Ascending aorta (tissue), 2 donors: ENCODE data around the gene TRIM37. TPM values are rescaled to one million over a fixed set of nuclear protein-coding genes. Genes with fewer than 3 reads are reported as not detected.

ENCODE experiments used
- DNase-seq, 2 donors: peaks; one replicate each; pipeline ENCODE4 v3.0.0-alpha.2; 2019; ENCODE audit warnings: low spot score in 2 of 2
- H3K27ac ChIP-seq, 2 donors: fragments of 200-600 bp; sonication (generic); one replicate each; pipeline ENCODE4 v1.5.1; 2016 to 2017; ENCODE audit warnings: mild to moderate bottlenecking in 1 of 2
- H3K27me3 ChIP-seq: fragments of 200-600 bp; sonication (generic); one replicate; pipeline ENCODE4 v1.5.1; 2017
- H3K36me3 ChIP-seq, 2 donors: fragments of 200-600 bp; sonication (generic); one replicate each; pipeline ENCODE4 v1.5.1; 2016
- H3K4me1 ChIP-seq, 2 donors: fragments of 200-600 bp; sonication (generic); one replicate each; pipeline ENCODE4 v1.5.1; 2016 to 2017; ENCODE audit warnings: mild to moderate bottlenecking in 1 of 2
- H3K4me3 ChIP-seq, 2 donors: fragments of 200-600 bp; sonication (generic); one replicate each; pipeline ENCODE4 v1.5.1; 2016 to 2017; ENCODE audit warnings: mild to moderate bottlenecking in 1 of 2
- H3K9me3 ChIP-seq, 2 donors: fragments of 200-600 bp; sonication (generic); one replicate each; pipeline ENCODE4 v1.5.1; 2016
- CTCF ChIP-seq, 3 experiments: fragments of 200-600 bp in 2 of 3; fragments of 450-650 bp in 1 of 3; sonication (generic) in 2 of 3; IDR thresholded peaks; one replicate each; pipeline ENCODE4 v1.5.1; 2016 to 2019; ENCODE audit warnings: antibody characterized with exemption in 3 of 3, mild to moderate bottlenecking in 1 of 3, moderate library complexity in 1 of 3
- intact Hi-C: fragments of 100-400 bp; cut with DNase I; formaldehyde crosslinking; loops from one replicate; pipeline ENCODE4 v1.15.1; 2023
- total RNA-seq: library from RNA; depleted of rRNA; stranded (reverse); fragments of >200 nt; gene quantifications from one replicate; pipeline ENCODE4 v1.1.0, GENCODE V29; 2016

The TRIM37 gene
- total RNA-seq, 1 donor from 2014 or later: 15.0 TPM

- Histone ChIP-seq H3K27me3 (no peaks in the 10 kb centered on the region), H3K9me3 (no peaks in the 10 kb centered on the region), H3K4me3 (no peak overlapping the region), H3K36me3 (peaks cover 3 to 6% of the 10 kb centered on the region in 2 donors), H3K27ac (no peak overlapping the region), H3K4me1 (peaks cover 4 to 13% of the 10 kb centered on the region in 2 donors)
- no peak for TF ChIP-seq CTCF (IDR thresholded peaks at IDR 0.05)
- DNase-seq: no peak
- intact Hi-C loops: loop anchor here (10.0 kb wide), 1 partner anchor 754 kb away; the partner anchor contains the start of gene SUPT4H1
These were observed 1.9 kb upstream of the TRIM37 start for GRCh38 chr17:59108400-59109102.

DNA sequence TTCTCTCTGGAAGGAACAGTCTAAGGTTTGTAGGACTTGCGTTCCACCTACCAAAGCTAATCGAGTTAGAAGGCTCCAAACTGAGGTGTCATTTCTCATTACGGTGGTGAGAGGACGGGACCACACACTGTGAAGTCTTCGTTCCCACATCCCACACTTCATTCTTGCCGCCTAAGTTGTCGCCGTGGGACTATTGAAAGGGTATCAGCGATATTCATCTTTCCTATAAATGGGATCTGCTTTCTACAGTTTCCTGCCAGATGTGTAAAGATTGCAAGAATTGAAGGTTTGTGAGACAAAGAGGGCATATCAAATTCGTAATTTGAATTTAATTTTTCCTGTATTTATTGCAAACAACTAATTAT, 608 bp upstream of the TRIM37 start:
- Histone ChIP-seq H3K4me1 (peaks cover 4 to 13% of the 10 kb centered on the region in 2 donors), H3K27ac (peak overlapping the region; percentile 87 to 89), H3K27me3 (no peaks in the 10 kb centered on the region), H3K4me3 (peak overlapping the region; percentile 78 to 95), H3K9me3 (no peaks in the 10 kb centered on the region), H3K36me3 (peaks cover 3 to 6% of the 10 kb centered on the region in 2 donors)
- TF ChIP-seq CTCF (IDR thresholded peaks at IDR 0.05): no peak
- DNase-seq: no peak
- intact Hi-C loops: loop anchor here (10.0 kb wide), 1 partner anchor 752 kb away; the partner anchor contains the start of gene SUPT4H1

DNA sequence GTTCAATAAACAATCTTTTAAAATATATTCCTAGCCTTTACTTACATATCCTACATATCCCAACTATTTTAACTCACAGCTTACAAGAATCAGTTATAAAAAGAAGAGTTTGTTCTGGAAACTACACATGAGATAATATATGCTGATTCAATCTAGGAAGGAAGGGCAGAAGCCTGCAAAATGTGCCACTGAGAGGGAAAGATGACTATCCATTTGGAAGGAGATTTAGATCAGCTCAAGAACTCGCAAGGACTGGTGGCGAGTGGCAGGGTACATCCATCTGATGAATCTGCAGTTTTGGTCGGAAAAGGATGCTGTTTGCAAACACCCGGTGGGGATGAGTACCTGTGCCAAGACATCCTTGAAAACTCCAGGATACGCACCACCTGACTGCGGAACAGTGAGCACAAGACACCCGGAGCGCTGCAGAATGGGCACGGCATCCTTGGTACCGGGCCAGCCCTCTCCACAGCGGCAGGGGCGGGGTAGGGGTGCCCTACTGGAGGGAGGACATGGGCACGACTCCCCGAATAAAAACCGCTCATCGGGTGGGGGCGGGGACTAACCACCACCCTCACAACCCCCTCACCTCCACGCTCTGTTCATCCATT, 723 bp downstream of the TRIM37 start:
- Histone ChIP-seq H3K27ac (peak overlapping the region; percentile 87 to 89), H3K4me3 (peak overlapping the region; percentile 78 to 95), H3K9me3 (no peaks in the 10 kb centered on the region), H3K4me1 (peaks cover 4 to 13% of the 10 kb centered on the region in 2 donors), H3K36me3 (peaks cover 0 to 1% of the 10 kb centered on the region in 2 donors), H3K27me3 (no peaks in the 10 kb centered on the region)
- intact Hi-C loops: loop anchor here (1.0 to 10.0 kb wide), 3 partner anchors 49 to 751 kb away; partner anchors contain the start of genes PRR11, SKA2 and SUPT4H1
- DNase-seq: peak; percentile 13 to 80
- no peak for TF ChIP-seq CTCF (IDR thresholded peaks at IDR 0.05)

- TF ChIP-seq CTCF (IDR thresholded peaks at IDR 0.05): no peak
- H3K27ac ChIP-seq: no peak overlapping the region
- DNase-seq: no peak
- H3K27me3 ChIP-seq: no peaks in the 10 kb centered on the region
- no peaks in the 10 kb centered on the region for H3K9me3 ChIP-seq
- H3K4me3 ChIP-seq: no peak overlapping the region
- H3K4me1 ChIP-seq: peaks cover 0 to 6% of the 10 kb centered on the region in 2 donors
- intact Hi-C loops: loop anchor here (10.0 kb wide), 1 partner anchor 746 kb away; the partner anchor contains the start of gene SUPT4H1
- H3K36me3 ChIP-seq: peaks cover 0 to 3% of the 10 kb centered on the region in 2 donors
These were observed 5.5 kb downstream of the TRIM37 start for GRCh38 chr17:59101178-59101577.

GRCh38 chr17:59097876-59098275, 8.8 kb downstream of the TRIM37 start:
- no peak overlapping the region for H3K4me3 ChIP-seq
- no peaks in the 10 kb centered on the region for H3K27me3 ChIP-seq
- TF ChIP-seq CTCF (IDR thresholded peaks at IDR 0.05): no peak
- intact Hi-C loops: loop anchor here (2.0 kb wide), 1 partner anchor 55 kb away; no protein-coding TSS in a partner anchor
- peaks cover 0 to 3% of the 10 kb centered on the region in 2 donors for H3K36me3 ChIP-seq
- DNase-seq: no peak
- H3K9me3 ChIP-seq: no peaks in the 10 kb centered on the region
- H3K27ac ChIP-seq: no peak overlapping the region
- H3K4me1 ChIP-seq: peaks cover 0 to 14% of the 10 kb centered on the region in 2 donors
